Measurements from ENCODE around the gene MAB21L2. TPM values are rescaled to one million over a fixed set of nuclear protein-coding genes. Genes with fewer than 3 reads are reported as not detected.
A peak's percentile ranks its signal among the peaks of the same experiment; 100 is the strongest.

MAB21L2 gene
- total and polyA plus RNA-seq, 10 of the 15 experiments (the other 5 are each of a cell fraction or from before 2014, with no cell fraction given) = 0.11 to 0.25 TPM; not detected in 8

GRCh38 chr4:150588316-150588715 lies 6.4 kb downstream of the MAB21L2 start:
- intact Hi-C loops (cut with micrococcal nuclease; ENCODE audit: unreplicated experiment) (no loop called here), in situ Hi-C loops (cut with MboI) (no loop called here)
- DNase-seq (ENCODE audit: low read depth, low spot score) (no peak), FAIRE-seq (peak; percentile 23), ATAC-seq (no peak)
- Histone ChIP-seq H4K20me1 (ENCODE audit: control insufficient read depth, insufficient read depth) (no peaks in the 10 kb centered on the region), H3K27ac (ENCODE audit: control insufficient read depth, insufficient read depth) (no peak overlapping the region), H2AFZ (ENCODE audit: control insufficient read depth, low read depth, low read length) (no peak overlapping the region), H3K4me3 (no peak overlapping the region), H3K9ac (ENCODE audit: control insufficient read depth, insufficient read depth, low read length) (no peak overlapping the region), H3K4me1 (ENCODE audit: control insufficient read depth, insufficient read depth, low read length) (no peaks in the 10 kb centered on the region), H3K36me3 (ENCODE audit: control insufficient read depth in 2 of 2, insufficient read depth in 2 of 2, low read length in 1 of 2) (peaks cover 4 to 16% of the 10 kb centered on the region in 2 experiments), H3K9me3 (replicated peaks; ENCODE audit: control insufficient read depth, insufficient read depth, low read length) (peaks cover 7% of the 10 kb centered on the region; the same call in 2 of the 3 replicates), H3K79me2 (ENCODE audit: control insufficient read depth, insufficient read depth, low read length) (no peaks in the 10 kb centered on the region), H3K4me2 (ENCODE audit: control insufficient read depth, insufficient read depth) (no peak overlapping the region), H3K27me3 (replicated peaks in 1 of 2; ENCODE audit: control insufficient read depth in 2 of 2, insufficient read depth in 2 of 2, low read length in 1 of 2) (no peaks in the 10 kb centered on the region)
- RAD21 ChIA-PET (ENCODE audit: unreplicated experiment) = no interaction called here
- POLR2A ChIA-PET = no interaction called here
- TF ChIP-seq KAT2A (conservative IDR thresholded peaks at IDR 0.05; ENCODE audit: control insufficient read depth, low read depth, low read length) = no peak
- no peak for TF ChIP-seq ZZZ3 (IDR thresholded peaks at IDR 0.05; ENCODE audit: control insufficient read depth, insufficient read length, low read depth)
- no peak for TF ChIP-seq SIX5 (IDR thresholded peaks at IDR 0.05; ENCODE audit: low read depth, low read length, severe bottlenecking)
- TF ChIP-seq ZNF384 (IDR thresholded peaks at IDR 0.05; ENCODE audit: borderline replicate concordance, low read depth, low read length) = no peak
- TF ChIP-seq TAF1 (IDR thresholded peaks at IDR 0.05; ENCODE audit: borderline replicate concordance, low read depth, low read length) = no peak
- TF ChIP-seq, protein P1, sequence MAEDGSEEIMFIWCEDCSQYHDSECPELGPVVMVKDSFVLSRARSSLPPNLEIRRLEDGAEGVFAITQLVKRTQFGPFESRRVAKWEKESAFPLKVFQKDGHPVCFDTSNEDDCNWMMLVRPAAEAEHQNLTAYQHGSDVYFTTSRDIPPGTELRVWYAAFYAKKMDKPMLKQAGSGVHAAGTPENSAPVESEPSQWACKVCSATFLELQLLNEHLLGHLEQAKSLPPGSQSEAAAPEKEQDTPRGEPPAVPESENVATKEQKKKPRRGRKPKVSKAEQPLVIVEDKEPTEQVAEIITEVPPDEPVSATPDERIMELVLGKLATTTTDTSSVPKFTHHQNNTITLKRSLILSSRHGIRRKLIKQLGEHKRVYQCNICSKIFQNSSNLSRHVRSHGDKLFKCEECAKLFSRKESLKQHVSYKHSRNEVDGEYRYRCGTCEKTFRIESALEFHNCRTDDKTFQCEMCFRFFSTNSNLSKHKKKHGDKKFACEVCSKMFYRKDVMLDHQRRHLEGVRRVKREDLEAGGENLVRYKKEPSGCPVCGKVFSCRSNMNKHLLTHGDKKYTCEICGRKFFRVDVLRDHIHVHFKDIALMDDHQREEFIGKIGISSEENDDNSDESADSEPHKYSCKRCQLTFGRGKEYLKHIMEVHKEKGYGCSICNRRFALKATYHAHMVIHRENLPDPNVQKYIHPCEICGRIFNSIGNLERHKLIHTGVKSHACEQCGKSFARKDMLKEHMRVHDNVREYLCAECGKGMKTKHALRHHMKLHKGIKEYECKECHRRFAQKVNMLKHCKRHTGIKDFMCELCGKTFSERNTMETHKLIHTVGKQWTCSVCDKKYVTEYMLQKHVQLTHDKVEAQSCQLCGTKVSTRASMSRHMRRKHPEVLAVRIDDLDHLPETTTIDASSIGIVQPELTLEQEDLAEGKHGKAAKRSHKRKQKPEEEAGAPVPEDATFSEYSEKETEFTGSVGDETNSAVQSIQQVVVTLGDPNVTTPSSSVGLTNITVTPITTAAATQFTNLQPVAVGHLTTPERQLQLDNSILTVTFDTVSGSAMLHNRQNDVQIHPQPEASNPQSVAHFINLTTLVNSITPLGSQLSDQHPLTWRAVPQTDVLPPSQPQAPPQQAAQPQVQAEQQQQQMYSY (CRISPR knock-in tag; IDR thresholded peaks at IDR 0.05) = no peak
- TF ChIP-seq SREBF2 (IDR thresholded peaks at IDR 0.05; ENCODE audit: low read length) = no peak
- no peak for TF ChIP-seq HDGF (IDR thresholded peaks at IDR 0.05)
- TF ChIP-seq CREB1 (IDR thresholded peaks at IDR 0.05; ENCODE audit: low read depth) = no peak
- TF ChIP-seq ETV6 (conservative IDR thresholded peaks at IDR 0.05 in 1 of 2, IDR thresholded peaks at IDR 0.05 in 1 of 2; ENCODE audit: borderline replicate concordance in 1 of 2, low read depth in 1 of 2) = no peak
- TF ChIP-seq MAX (IDR thresholded peaks at IDR 0.05; ENCODE audit: low read depth, low read length) = no peak
- TF ChIP-seq TARDBP (IDR thresholded peaks at IDR 0.05; ENCODE audit: borderline replicate concordance) = no peak
- no peak for TF ChIP-seq ZNF217 (IDR thresholded peaks at IDR 0.05)
- no peak for TF ChIP-seq SUPT20H (IDR thresholded peaks at IDR 0.05; ENCODE audit: borderline replicate concordance, control insufficient read depth, low read depth, low read length)
- TF ChIP-seq SMC3 (IDR thresholded peaks at IDR 0.05; ENCODE audit: borderline replicate concordance, low read length) = no peak
- TF ChIP-seq, protein P2, sequence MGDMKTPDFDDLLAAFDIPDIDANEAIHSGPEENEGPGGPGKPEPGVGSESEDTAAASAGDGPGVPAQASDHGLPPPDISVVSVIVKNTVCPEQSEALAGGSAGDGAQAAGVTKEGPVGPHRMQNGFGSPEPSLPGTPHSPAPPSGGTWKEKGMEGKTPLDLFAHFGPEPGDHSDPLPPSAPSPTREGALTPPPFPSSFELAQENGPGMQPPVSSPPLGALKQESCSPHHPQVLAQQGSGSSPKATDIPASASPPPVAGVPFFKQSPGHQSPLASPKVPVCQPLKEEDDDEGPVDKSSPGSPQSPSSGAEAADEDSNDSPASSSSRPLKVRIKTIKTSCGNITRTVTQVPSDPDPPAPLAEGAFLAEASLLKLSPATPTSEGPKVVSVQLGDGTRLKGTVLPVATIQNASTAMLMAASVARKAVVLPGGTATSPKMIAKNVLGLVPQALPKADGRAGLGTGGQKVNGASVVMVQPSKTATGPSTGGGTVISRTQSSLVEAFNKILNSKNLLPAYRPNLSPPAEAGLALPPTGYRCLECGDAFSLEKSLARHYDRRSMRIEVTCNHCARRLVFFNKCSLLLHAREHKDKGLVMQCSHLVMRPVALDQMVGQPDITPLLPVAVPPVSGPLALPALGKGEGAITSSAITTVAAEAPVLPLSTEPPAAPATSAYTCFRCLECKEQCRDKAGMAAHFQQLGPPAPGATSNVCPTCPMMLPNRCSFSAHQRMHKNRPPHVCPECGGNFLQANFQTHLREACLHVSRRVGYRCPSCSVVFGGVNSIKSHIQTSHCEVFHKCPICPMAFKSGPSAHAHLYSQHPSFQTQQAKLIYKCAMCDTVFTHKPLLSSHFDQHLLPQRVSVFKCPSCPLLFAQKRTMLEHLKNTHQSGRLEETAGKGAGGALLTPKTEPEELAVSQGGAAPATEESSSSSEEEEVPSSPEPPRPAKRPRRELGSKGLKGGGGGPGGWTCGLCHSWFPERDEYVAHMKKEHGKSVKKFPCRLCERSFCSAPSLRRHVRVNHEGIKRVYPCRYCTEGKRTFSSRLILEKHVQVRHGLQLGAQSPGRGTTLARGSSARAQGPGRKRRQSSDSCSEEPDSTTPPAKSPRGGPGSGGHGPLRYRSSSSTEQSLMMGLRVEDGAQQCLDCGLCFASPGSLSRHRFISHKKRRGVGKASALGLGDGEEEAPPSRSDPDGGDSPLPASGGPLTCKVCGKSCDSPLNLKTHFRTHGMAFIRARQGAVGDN (IDR thresholded peaks at IDR 0.05) = no peak
- TF ChIP-seq TCF3 (IDR thresholded peaks at IDR 0.05; ENCODE audit: borderline replicate concordance, insufficient read depth, low read depth, low read length) = no peak
- no peak for TF ChIP-seq SIN3A (IDR thresholded peaks at IDR 0.05; ENCODE audit: low read depth, low read length)
- no TSS peak for BruUV-seq (replicated peaks)
- CTCF ChIA-PET = interaction anchor here (1.0 kb wide), 1 partner anchor 278 kb away, joined by 3 read pairs; no protein-coding TSS in a partner anchor
- SMC1A ChIA-PET (ENCODE audit: uncharacterized antibody, unreplicated experiment) = interaction anchor here (1.0 to 1.9 kb wide), 4 partner anchors 10 to 222 kb away, joined by 3 to 7 read pairs (median 4); no protein-coding TSS in a partner anchor
- 100% methylated on average over 1 of the region's 1 CpG for WGBS (ENCODE audit: insufficient coverage, insufficient replicate concordance, low lambda C conversion rate, missing lambda C conversion rate)

All from GM12878 (cell line).